Vagina (tissue), 2 donors: Measurements from ENCODE around the gene FAM169A.
"Not testable (repeated sequence)": the region's sequence is repeated elsewhere in the genome, so short reads cannot be mapped to it uniquely, and the experiment has no call there.

ENCODE experiments used
- CTCF ChIP-seq, 3 experiments: fragments of 450-650 bp in 2 of 3; fragments of 200-600 bp in 1 of 3; sonication (generic) in 1 of 3; IDR thresholded peaks; one replicate each; pipeline ENCODE4 v1.5.1; 2017 to 2019; ENCODE audit warnings: antibody characterized with exemption in 3 of 3, mild to moderate bottlenecking in 2 of 3, moderate library complexity in 2 of 3
- POLR2A ChIP-seq, 2 donors: fragments of 450-650 bp; IDR thresholded peaks; one replicate each; pipeline ENCODE4 v1.6.1; 2017; ENCODE audit warnings: antibody characterized with exemption in 2 of 2, mild to moderate bottlenecking in 2 of 2, moderate library complexity in 2 of 2
- POLR2AphosphoS5 ChIP-seq, 2 donors: sonication (generic); formaldehyde crosslinking; IDR thresholded peaks; one replicate each; pipeline ENCODE4 v1.9.0; 2017; ENCODE audit warnings: antibody characterized with exemption in 2 of 2, mild to moderate bottlenecking in 2 of 2, low read depth in 1 of 2; ENCODE audit not compliant: insufficient read depth in 1 of 2

GRCh38 chr5:74908237-74908636 lies 42.0 kb upstream of the FAM169A start:
- not testable (repeated sequence) for TF ChIP-seq CTCF (IDR thresholded peaks at IDR 0.05); POLR2AphosphoS5 (IDR thresholded peaks at IDR 0.05; ENCODE audit: insufficient read depth in 1 of 2, low read depth in 1 of 2); POLR2A (IDR thresholded peaks at IDR 0.05)
